ENCODE measurements around the gene IFNL2. TPM values are rescaled to one million over a fixed set of nuclear protein-coding genes. Genes with fewer than 3 reads are reported as not detected.

The IFNL2 gene
- total RNA-seq, 1 experiment from 2014 or later, result not detected

- DNase-seq (ENCODE audit: low read depth), result no peak
Observed at GRCh38 chr19:39316627-39317321, 48.6 kb downstream of the IFNL2 start.

DNA sequence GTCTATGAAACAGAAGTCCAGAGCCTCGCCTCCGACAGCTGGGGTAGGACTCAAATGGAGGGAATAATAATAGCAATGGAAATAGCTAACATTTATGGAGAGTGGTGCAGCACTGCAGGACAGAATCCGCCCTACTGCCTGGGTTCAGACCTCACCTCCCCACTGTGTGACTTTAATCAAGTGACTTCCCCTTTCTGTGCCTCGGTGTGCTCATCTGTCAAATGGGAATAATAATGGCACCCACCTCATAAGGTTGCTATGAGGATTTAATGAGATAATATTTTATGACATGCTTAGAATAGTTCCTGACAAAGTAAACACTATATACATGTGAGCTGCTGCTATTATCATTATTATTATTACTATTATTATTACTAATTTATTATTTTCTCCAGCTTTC, 49.3 kb downstream of the IFNL2 start:
- DNase-seq (ENCODE audit: low read depth), result no peak

DNA sequence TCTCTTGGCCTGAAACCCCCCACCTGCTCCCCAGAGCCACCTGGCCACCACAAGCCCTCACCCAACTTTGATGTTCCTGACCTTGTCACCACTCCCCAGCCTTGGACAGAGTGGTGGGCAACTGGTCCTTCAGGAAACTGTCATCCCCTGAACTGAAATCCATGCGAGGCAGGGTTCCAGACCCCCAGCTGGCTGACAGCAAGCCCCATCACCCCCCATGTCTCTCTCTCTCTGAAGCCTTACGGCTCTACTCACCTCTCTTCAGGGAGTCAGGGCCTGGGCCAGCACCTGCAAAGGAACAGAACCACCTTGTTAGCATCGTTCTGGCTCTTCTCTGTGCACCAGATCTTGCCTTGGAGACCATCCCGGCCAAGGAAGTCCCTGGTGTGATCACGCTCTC, 49.9 kb downstream of the IFNL2 start:
- DNase-seq (ENCODE audit: low read depth), result no peak

DNA sequence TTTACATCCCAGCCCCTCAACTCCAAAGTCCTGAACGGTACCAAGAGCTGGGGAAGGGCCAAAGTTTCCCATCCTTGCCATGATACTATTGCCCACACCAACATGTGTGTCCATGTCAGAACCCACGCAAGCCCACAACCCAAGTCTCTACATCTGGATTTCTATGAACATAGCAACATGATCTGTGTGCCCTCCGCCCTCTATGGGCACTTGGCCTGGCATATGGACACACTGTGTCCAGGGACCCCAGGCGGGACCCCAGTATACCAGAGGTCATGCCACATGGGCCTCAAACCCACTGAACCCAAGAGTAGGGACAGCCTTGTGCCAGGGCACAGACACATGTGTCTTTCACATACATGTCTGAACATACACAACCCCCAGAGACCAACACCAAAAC, 50.5 kb downstream of the IFNL2 start:
- no peak for DNase-seq (ENCODE audit: low read depth)

GRCh38 chr19:39319098-39319891, 51.1 kb downstream of the IFNL2 start:
- no peak for DNase-seq (ENCODE audit: low read depth)

Other genes with a start within 250 kb of the IFNL2 start
- gene FBXO27, start 235.8 kb upstream of the IFNL2 start, total RNA-seq (2014; rRNA removed; shearing (Covaris generic)), result not detected in 2 replicates
- gene ACP7, start 184.0 kb upstream of the IFNL2 start, total RNA-seq (2014; rRNA removed; shearing (Covaris generic)), result 4.0 and 6.4 TPM in 2 replicates
- 8.0 and 13.0 TPM in 2 replicates for gene PAK4, start 142.6 kb upstream of the IFNL2 start, total RNA-seq (2014; rRNA removed; shearing (Covaris generic))
- 0.10 TPM in 1 of 2 replicates, not detected in the other for gene NCCRP1, start 71.4 kb upstream of the IFNL2 start, total RNA-seq (2014; rRNA removed; shearing (Covaris generic))
- not detected in 2 replicates for gene SYCN, start 64.1 kb upstream of the IFNL2 start, total RNA-seq (2014; rRNA removed; shearing (Covaris generic))
- gene IFNL3, start 23.4 kb upstream of the IFNL2 start, total RNA-seq (2014; rRNA removed; shearing (Covaris generic)), result not detected in 2 replicates
- gene IFNL4, start 19.5 kb upstream of the IFNL2 start, total RNA-seq (2014; rRNA removed; shearing (Covaris generic)), result 0.13 TPM in 1 of 2 replicates, not detected in the other
- gene IFNL1, start 28.0 kb downstream of the IFNL2 start, total RNA-seq (2014; rRNA removed; shearing (Covaris generic)), result not detected in 2 replicates
- gene LRFN1, start 52.5 kb downstream of the IFNL2 start, total RNA-seq (2014; rRNA removed; shearing (Covaris generic)), result 1.3 and 4.0 TPM in 2 replicates
- 3.6 and 3.8 TPM in 2 replicates for gene GMFG, start 67.6 kb downstream of the IFNL2 start, total RNA-seq (2014; rRNA removed; shearing (Covaris generic))
- 75.1 and 129 TPM in 2 replicates for gene SAMD4B, start 74.0 kb downstream of the IFNL2 start, total RNA-seq (2014; rRNA removed; shearing (Covaris generic))
- gene PAF1, start 122.7 kb downstream of the IFNL2 start, total RNA-seq (2014; rRNA removed; shearing (Covaris generic)), result 47.3 and 56.1 TPM in 2 replicates
- gene MED29, start 123.0 kb downstream of the IFNL2 start, total RNA-seq (2014; rRNA removed; shearing (Covaris generic)), result 24.6 and 47.3 TPM in 2 replicates
- gene ZFP36, start 138.5 kb downstream of the IFNL2 start, total RNA-seq (2014; rRNA removed; shearing (Covaris generic)), result 1.3 and 2.8 TPM in 2 replicates
- 14.0 and 16.5 TPM in 2 replicates for gene PLEKHG2, start 144.3 kb downstream of the IFNL2 start, total RNA-seq (2014; rRNA removed; shearing (Covaris generic))
- 222 and 315 TPM in 2 replicates for gene RPS16, start 167.6 kb downstream of the IFNL2 start, total RNA-seq (2014; rRNA removed; shearing (Covaris generic))
- 86.2 and 91.6 TPM in 2 replicates for gene SUPT5H, start 177.2 kb downstream of the IFNL2 start, total RNA-seq (2014; rRNA removed; shearing (Covaris generic))
- gene TIMM50, start 212.4 kb downstream of the IFNL2 start, total RNA-seq (2014; rRNA removed; shearing (Covaris generic)), result 158 and 199 TPM in 2 replicates
- 0.80 and 1.2 TPM in 2 replicates for gene DLL3, start 230.6 kb downstream of the IFNL2 start, total RNA-seq (2014; rRNA removed; shearing (Covaris generic))
- not detected in 2 replicates for gene SELENOV, start 246.7 kb downstream of the IFNL2 start, total RNA-seq (2014; rRNA removed; shearing (Covaris generic))

All from HT1080 (cell line).